Right forelimb (tissue), 1 donor: ENCODE results near the gene DRC3.
A peak's percentile ranks its signal among the peaks of the same experiment; 100 is the strongest.

Experiments used
- DNase-seq: peaks from one replicate; pipeline ENCODE4 v3.0.0-alpha.2; 2018

Gene DRC3

DNA sequence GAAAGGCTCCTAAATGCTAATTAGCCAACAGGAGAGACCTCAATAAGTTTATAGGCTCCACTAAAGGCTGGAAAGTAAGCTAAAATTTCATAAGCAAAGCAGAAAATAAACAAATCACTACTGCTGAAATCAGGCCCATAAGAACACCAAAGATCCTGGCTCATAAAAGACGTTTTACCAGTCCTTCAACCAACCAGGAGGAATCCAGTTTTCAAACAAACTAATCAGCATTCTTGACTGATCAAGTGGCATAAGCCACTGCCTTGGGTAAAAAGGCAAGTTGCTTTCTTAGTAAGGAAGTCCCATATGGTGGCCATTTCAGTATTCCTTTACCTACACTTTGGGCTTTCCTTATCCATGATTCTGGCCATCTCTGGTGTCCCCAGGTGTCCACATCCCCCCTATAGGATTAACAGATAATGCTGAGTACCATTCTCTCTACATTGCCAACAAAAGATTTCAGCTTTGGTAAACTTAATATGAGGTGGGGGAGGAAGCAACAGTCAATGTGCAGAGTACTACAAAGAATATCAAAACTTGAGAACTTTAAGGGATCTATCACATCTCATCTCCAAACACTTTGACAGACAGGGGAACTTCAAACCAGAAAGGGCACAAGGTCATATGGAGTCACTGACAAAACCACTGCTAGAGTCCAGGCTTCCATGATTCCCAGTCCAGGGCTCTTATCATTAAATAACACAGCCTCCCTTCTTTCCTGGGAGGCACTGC, 1.8 kb upstream of the DRC3 start:
- no peak for DNase-seq

DNA sequence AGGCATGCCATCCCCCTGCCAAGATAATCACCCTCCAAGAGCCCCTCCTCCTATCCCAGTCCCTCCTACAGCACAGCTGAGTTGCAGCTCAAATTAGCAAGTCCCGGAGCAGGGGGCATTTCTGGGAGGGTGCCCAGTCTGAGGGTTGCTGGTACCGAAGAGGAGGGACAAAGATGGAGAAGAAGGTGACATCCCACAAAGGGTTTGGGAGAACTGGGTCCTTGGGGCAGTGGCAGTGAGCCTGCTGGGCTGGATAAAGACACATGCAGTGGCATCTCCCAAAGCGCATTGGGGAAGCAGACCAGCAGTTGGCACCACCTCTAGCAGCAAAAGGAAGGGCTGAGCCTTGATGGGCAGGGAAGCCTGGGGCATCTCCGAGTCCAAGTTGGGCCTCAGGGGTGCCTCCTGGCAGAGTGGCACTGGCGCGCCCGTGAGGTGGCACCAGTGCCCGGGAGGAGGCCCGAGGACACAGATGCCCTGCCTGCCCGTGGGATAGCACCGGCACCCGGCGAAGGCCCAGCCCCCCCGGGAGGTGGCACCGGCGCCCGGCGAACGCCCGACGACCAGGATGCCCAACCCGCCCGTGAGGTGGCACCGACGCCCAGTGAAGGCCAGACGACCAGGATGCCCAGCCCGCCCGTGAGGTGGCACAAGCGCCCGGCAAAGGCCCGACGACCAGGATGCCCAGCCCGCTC, 1.1 kb upstream of the DRC3 start:
- peak; percentile 55 for DNase-seq

GRCh38 chr17:17972952-17973254, 241 bp downstream of the DRC3 start:
- DNase-seq: no peak

GRCh38 chr17:17975436-17975835, 2.8 kb downstream of the DRC3 start:
- DNase-seq: no peak

GRCh38 chr17:17976931-17977570, 4.4 kb downstream of the DRC3 start:
- DNase-seq: no peak

- DNase-seq: no peak
Observed at GRCh38 chr17:17978481-17979424, 6.1 kb downstream of the DRC3 start.

DNA sequence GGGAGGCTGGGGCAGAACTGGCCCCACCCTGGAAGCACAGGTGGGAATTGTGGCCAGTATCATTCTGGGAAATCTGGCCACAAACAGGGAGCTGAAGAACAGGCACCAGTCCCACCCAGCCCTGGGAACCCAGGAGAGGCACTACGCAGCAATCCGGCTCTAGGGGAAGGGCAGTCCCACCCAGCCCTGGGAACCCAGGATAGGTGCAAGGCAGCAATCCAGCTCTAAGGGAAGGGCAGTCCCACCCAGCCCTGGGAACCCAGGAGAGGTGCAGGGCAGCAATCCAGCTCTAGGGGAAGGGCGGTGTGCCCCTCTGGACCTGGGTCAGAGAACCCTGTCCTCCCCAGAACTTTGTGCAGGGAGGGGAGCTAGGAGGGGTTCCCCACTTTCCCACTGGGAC, 7.1 kb downstream of the DRC3 start:
- no peak for DNase-seq

DNA sequence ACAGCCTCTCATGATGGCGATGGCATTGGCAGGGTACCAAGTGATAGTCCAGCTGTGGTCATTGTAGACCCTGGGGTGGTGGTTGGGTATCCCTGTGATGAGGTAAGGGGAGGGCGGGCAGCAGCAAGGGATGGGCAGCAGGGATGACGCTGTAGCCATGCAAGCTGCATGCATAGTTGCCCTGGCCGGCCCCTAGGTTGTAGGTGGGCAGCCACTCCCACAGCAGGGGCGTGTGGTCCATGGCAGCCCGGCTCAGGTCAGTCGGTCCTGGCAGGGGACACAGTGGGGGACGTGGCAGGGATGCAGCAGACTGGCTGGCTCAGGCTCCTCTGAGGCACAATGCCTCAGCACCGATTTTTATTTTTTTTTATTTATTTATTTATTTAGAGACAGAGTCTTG, 8.7 kb downstream of the DRC3 start:
- DNase-seq: no peak

DNA sequence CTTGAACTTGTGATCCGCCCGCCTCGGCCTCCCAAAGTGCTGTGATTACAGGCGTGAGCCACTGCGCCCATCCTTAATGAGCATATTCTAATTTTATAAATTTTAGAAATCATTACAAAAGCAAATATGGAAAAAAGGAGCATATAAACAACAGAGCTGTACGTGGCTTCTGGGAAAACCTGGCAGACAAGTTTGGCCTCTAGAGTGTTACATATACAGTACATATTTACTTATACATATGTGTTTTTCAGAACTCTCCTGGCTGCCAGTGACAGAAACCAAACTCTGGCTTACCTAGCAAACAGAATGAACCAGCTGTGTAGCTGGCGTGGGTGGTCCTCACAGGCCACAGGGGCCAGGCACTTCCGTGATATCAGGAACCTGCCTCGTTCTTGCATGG, 10.1 kb downstream of the DRC3 start:
- no peak for DNase-seq

- DNase-seq: no peak
Observed at GRCh38 chr17:17983376-17983775, 10.7 kb downstream of the DRC3 start.

DNA sequence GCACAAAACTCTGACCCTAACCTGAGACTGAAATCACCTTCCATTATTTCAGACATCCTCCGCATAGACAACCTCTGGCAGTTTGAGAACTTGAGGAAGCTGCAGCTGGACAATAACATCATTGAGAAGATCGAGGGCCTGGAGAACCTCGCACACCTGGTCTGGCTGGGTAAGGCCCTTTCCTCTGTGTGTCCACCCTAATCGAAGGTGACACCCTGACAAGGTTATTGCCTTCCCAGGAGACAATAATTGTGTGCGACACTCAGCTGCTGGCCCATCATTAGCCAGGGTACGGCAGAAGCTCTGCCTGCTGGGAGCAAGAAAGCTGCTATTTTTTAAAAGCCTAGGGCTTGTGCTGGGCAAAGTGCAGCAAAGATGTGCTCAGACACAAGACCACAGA, 11.1 kb downstream of the DRC3 start:
- no peak for DNase-seq

GRCh38 chr17:17985153-17985552, 12.5 kb downstream of the DRC3 start:
- DNase-seq: no peak

- DNase-seq: no peak
Observed at GRCh38 chr17:17985555-17985954, 12.9 kb downstream of the DRC3 start.

- no peak for DNase-seq
Observed at GRCh38 chr17:17987187-17987896, 14.7 kb downstream of the DRC3 start.

GRCh38 chr17:17987901-17988300, 15.2 kb downstream of the DRC3 start:
- no peak for DNase-seq

DNA sequence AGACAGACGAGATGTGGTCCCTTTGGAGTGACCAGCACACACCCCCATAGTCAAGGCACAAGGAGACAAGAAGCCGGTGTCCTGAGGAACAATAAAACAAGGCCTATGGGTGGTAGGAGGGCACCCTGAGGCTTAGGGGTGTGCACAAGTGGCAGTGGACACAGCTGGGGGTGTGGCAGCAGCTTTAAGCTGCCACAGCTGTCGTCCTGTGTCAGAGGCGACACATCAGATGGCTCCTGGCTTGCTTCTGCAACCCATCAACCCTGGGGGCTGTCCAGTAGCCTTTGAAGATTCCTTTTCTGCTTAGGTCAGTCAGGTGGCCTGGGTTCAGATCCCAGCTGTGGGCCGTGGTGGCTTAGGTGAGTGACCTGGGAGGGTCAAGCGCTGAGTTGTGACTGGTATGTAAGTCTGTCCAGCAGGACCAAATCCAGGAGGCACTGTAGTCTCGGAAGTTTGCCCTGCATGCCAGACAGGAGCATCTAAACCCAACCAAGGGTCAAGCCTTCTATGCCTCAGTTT, 15.8 kb downstream of the DRC3 start:
- no peak for DNase-seq

DNA sequence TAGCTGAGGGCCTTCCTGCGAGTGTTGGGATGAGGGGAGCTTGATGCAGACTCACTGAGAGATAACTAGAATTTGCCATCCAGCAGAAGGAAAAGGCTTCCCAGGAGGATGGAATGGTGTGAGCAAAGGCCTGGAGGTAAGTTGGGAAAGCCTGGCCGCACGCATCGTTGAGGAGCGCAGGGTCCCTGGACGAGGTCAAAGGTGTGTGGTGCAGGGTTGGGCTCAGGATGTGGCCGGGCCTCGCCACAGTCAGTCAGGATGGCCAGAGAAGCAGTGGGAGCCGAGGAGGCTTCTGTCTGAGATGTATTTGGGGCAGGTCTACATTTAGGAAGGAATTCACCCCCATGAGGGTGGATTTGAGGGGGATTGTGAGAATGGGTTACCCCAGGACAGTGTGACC, 16.4 kb downstream of the DRC3 start:
- no peak for DNase-seq

- DNase-seq: no peak
Observed at GRCh38 chr17:17989618-17990017, 17.0 kb downstream of the DRC3 start.

DNA sequence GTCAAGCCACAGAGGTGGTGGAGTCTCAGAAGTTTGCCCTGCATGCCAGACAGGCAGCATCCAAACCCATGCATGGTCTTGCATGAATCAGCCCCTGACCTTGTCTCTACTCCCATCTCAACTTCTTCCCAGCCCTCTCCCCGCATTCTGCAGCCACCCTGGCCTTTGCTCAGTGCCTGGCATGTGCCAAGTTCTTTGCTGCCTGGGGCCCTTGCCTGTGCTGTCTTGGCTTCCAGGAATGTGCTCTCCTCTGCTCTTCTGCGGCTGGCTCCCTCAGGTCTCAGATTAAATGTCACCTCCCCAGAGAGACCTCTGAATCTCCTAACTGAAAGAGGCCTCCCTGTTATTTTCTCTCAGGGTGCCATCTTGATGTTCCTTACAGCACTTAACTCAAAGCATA, 17.6 kb downstream of the DRC3 start:
- no peak for DNase-seq

DNA sequence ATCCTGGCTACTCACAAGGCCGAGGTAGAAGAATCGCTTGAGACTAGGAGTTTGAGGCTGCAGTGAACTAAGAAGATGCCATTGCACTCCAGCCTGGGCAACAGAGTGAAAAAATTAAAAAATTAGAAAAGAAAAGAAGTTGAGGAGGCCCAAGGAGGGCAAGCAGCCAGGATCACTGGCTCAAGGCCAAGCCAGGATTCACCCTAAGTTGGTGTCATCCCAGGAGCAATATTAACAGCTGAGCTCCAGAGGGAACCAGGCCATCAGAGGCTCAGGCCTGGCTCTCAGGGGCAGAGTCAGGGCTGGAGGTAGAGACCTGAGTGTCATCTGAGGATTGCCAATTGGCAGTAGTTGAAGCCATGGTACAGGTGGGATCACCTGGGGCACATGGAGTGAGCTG, 20.7 kb downstream of the DRC3 start:
- DNase-seq: no peak

DNA sequence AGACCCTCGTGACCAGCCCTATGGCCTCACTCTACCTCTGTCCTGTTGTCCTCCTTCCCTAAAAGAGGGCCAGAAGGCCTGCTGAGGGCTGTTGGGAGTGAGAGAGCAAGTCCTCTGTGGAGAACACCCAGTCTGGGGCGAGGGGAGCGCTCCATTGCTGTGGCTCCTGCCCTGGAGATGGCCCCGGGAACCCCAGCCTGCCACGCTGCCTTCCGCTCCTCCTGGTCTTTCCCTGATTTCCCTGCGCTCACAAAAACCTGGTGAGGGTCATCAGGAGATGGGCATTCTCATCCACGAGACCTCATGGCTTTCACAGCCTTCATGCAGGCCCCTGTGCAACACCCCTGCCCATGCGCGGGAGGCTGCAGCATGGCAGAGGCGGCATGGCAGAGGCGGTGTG, 21.2 kb downstream of the DRC3 start:
- no peak for DNase-seq
